ENCODE data around the gene KCNJ12.
"Not testable (repeated sequence)": the region's sequence is repeated elsewhere in the genome, so short reads cannot be mapped to it uniquely, and the experiment has no call there.

GRCh38 chr17:21449891-21450290, 73.7 kb downstream of the KCNJ12 start:
- TF ChIP-seq CTCF, POLR2A (IDR thresholded peaks at IDR 0.05): not testable (repeated sequence)
